Occipital lobe (tissue), 2 donors: ENCODE results near the gene MIF4GD. TPM values are rescaled to one million over a fixed set of nuclear protein-coding genes. Genes with fewer than 3 reads are reported as not detected.

Experiments used
- DNase-seq: peaks from one replicate; lab custom pipeline; 2025; lab: John Stamatoyannopoulos, UW
- total RNA-seq: library from RNA; depleted of rRNA; stranded (reverse); fragments of >200 nt; gene quantifications from one replicate; pipeline ENCODE4 v1.2.3, GENCODE V29; 2014

Gene MIF4GD
- total RNA-seq, 1 donor from 2014 or later: 5.0 TPM

DNA sequence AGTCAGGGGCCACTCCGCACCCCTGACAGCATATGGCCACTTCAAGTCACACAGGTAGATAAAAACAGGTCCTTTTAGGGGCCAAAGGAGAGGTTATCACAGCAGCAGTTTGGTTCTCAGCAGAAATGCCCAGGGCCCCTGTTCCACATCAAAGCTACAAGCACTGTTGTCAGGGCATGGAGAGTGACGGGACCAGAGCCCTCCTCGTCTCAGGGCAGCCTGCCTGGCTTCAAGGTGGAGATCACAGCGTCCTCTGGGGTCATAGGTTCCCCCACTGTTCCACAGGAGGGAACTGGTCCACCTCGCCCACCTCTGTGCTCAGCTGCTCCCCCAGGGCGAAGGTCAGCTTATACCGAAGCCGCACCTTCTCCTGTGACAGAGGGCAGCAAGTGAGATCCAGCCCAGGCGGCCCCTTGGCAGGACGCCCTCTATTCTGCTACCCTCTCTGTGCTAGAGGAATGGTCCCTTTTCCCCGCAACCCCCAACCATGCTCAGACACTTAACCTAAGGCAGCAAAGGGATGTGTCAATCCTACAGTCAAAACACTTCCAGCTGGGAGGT is 32.9 kb downstream of the MIF4GD start:
- DNase-seq: no peak

DNA sequence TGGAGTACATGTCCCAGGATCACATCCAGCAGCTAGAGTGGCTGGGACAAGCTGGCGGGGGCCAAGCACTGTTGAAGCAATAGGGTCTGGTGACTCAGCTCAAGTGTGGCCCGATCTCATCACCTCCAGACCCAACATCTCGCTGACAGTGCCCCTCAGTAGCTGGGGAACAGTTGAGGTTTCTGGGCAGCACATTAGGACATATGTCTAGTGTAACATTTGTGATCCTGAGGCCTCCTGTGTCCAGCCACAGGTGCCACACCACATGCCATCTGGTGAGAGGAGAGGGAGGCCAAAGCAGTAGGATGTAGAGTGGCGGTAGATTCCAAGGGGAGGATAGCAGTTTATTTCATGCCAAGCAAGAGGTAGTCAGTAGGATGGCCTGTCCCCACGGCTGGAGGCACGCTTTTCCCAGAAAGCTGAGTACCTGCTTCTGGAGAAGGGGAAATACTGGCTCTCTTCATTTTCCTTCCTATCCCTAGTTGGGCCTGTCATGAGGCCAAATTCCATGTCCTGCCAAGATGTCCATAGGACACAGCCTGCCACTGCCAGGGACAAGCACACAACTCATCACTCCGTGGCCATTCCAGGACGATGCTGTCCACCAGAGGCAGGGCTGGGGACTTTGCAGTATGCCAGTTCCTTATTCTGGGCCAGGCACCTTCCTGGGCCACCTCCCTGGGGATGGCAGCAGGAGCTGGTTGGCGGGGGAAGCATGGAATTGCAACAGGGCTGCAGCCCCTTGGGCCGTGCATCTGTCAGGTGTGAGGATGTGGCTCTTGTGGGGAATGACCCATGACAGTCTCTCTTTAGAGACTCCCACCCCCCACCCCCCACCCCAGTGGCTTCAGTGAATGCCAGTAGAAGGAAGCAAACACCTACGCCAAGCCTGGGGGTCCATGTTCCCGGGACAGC is 33.7 kb downstream of the MIF4GD start:
- DNase-seq: no peak

DNA sequence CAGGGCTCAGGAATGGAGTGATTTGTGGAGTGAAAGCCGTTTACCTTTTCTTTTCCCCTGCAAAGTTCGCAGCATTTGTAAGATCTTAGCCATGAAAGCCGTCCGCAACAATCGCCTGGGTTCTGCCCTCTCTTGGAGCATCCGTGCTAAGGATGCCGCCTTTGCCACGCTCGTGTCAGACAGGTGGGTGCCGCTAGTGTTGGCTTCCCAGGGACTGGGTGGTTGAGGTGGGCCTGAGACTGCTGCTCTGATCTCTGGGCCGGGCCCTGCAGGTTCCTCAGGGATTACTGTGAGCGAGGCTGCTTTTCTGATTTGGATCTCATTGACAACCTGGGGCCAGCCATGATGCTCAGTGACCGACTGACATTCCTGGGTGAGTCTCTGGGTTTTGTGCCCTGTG is 38.2 kb downstream of the MIF4GD start:
- no peak for DNase-seq

DNA sequence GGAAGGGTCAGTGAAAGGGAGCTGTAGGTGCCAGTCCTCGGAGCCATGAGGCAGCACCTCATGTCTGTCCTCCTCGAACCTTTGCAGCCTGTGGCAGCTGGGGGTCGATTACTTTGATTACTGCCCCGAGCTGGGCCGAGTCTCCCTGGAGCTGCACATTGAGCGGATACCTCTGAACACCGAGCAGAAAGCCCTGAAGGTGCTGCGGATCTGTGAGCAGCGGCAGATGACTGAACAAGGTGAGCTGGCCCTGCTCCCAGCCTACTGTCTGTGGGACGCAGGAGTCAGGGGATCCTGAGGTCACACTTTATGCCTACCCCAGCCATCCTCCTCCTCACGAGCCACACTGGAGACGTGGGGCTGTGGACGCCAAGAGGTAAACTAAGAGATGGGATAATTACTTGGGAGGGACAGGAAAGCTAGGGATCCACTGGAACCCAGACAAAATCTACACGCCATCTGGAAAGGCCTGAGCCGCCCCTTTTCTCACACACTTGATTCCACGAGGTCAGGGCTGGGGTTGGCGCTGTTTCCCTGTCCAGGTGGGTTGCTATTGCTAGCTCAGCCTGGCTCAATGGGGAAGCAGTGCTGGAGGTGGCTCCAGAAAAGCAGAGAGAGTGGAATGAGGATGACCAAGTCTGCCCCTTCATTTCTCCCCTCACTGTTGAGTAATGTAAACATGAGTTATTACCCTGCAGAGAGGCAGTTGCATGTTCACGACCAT is 39.1 kb downstream of the MIF4GD start:
- DNase-seq: no peak

DNA sequence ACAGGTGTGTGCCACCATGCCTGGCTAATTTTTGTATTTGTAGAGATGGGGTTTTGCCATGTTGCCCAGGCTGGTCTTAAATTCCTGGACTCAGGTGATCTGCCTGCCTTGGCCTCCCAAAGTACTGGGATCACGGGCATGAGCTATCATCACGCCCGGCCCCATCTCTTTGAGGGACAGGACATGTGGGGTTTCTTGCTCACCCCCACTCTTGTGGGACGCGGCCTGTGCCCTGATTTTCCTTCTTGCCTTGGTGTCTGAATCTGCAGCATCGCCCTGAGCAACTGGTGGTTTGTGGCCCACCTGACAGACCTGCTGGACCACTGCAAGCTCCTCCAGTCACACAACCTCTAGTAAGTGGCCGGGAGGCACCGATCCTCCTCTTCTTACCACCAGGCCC is 40.0 kb downstream of the MIF4GD start:
- no peak for DNase-seq

DNA sequence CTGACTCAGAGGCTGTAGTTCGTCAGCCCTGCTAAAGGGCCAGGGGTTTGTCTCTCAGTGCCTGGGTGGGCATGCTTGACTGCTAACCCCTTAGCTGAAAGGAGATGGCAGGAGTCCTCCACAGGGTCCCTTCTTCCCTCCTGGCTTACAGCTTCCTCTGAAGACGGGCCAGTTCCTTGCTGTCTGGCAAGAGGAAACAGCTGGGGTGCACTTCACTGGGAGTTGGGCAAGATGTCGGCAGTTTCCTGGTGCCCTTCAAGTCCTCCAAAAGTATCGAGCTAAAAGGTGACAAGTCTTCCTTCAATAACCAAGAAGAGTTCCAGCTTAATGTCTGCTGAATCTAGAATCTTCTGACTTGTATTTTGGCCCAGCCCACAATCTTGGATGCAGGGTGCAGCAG is 42.2 kb downstream of the MIF4GD start:
- DNase-seq: no peak

DNA sequence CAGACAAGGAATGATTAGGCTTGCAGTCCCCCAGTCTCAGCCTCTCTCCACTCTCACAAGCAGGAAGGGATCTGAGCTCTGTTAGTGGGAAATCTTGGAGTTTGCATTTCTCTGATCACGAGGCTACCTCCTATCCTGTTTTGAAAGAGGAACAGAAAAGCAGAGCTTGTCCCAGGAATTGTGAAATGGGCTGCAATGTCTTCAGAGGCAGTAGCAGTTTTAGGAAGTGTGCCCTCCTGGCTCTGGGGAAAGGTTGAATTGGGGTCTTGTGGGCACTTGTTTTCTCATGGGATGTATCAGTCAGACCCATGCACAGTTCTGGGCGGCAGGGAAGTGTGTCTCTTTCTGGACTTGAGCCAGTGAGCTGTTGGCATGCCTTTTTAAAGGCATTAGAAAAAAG is 42.7 kb downstream of the MIF4GD start:
- no peak for DNase-seq

DNA sequence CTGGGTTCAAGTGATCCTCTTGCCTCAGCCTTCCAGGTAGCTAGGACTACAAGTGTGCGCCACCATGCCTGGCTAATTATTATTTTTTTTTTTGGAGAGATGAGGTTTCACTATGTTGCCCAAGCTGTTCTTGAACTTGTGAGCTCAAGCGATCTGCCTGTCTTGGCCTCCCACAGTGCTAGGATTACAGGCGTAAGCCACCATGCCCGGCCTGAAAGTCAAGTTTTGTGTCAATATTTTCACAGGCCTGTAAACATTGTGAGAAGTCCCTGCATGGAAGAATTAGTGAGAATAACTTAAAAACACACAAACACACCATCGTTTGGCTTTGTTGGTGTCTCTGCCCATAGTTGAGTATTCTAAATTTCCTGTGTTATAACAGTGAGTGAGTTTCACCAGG is 43.3 kb downstream of the MIF4GD start:
- no peak for DNase-seq

DNA sequence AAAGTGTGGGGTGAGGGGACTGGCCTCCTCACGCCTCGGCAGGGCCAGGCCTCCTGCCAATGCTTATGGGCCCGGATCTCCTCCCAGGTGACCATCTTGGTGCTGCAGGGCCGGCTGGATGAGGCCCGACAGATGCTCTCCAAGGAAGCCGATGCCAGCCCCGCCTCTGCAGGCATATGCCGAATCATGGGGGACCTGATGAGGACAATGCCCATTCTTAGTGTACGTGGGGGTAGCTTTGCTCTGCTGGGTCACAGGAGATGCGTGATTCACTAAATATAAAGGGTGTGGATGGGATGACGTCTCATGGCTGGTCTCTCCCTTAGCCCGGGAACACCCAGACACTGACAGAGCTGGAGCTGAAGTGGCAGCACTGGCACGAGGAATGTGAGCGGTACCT is 46.0 kb downstream of the MIF4GD start:
- DNase-seq: no peak

DNA sequence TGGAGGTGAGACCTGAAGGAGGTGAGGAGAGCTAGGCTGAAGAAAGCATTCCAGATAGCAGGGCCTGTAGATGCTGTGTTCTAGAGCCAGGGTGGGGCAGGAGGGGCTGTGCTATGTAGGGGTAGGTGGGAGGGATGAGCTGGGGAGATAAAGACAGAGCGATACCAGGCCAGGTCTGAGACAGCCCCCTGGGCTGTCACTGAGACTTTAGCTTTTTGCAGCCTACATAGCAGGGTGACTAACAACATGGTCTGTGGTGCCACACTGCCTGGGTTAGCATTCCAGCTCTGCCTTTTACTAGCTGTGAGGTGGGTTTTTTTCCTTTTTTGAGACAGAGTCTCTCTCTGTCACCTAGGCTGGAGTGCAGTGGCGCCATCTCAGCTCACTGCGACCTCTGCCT is 51.2 kb downstream of the MIF4GD start:
- no peak for DNase-seq

DNA sequence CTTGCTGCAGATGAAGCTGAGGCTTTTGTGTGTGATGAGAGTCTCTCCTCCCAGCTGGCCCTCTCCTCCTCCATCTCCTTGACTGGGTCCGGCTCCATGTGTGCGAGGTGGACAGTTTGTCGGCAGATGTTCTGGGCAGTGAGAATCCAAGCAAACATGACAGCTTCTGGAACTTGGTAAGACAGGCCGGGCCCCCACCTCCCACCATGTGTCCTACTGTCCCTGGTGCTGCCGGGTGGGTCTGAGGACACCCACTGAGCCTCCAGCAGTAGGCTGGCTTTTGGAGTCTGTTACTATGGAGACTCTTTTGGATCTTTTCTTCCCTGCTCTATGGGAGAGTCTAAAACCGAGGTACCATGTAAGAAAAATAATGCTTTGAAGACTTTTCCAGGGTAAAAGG is 52.9 kb downstream of the MIF4GD start:
- no peak for DNase-seq

Other genes with a start within 250 kb of the MIF4GD start
- 100 TPM for gene ATP5PD, start 224.3 kb downstream of the MIF4GD start, total RNA-seq
- gene KCTD2, start 224.0 kb downstream of the MIF4GD start, total RNA-seq: 30.4 TPM
- gene SLC16A5, start 183.3 kb downstream of the MIF4GD start, total RNA-seq: 1.4 TPM
- 3.0 TPM for gene ARMC7, start 161.3 kb downstream of the MIF4GD start, total RNA-seq
- 18.1 TPM for gene NT5C, start 139.5 kb downstream of the MIF4GD start, total RNA-seq
- 548 TPM for gene JPT1, start 116.7 kb downstream of the MIF4GD start, total RNA-seq
- 264 TPM for gene SUMO2, start 88.3 kb downstream of the MIF4GD start, total RNA-seq
- gene NUP85, start 65.6 kb downstream of the MIF4GD start, total RNA-seq: 25.1 TPM
- gene GGA3, start 9.6 kb downstream of the MIF4GD start, total RNA-seq: 17.6 TPM
- 29.5 TPM for gene MRPS7, start 9.4 kb downstream of the MIF4GD start, total RNA-seq
- 4.4 TPM for gene SLC25A19, start 18.2 kb upstream of the MIF4GD start, total RNA-seq
- 125 TPM for gene GRB2, start 134.4 kb upstream of the MIF4GD start, total RNA-seq
- 25.4 TPM for gene TMEM94, start 185.4 kb upstream of the MIF4GD start, total RNA-seq
- gene CASKIN2, start 244.3 kb upstream of the MIF4GD start, total RNA-seq: 4.8 TPM
- 8.1 TPM for gene TSEN54, start 245.3 kb upstream of the MIF4GD start, total RNA-seq